HL-60 (cell line): ENCODE measurements around the gene SCUBE2.

Experiments
- DNase-seq, 2 experiments: peaks; one replicate each; pipeline ENCODE4 v3.0.0-alpha.2; 2010 to 2020; ENCODE audit warnings: low read depth in 1 of 2, low spot score in 1 of 2
- H3K27ac ChIP-seq: fragments of 250-450 bp; sonication (Bioruptor Pico); replicated peaks from 2 replicates; pipeline ENCODE4 v1.5.1; 2020; ENCODE audit warnings: mild to moderate bottlenecking, moderate library complexity
- H3K27me3 ChIP-seq: fragments of 250-450 bp; sonication (Bioruptor Pico); 2 replicates; pipeline ENCODE4 v1.5.1; 2021; ENCODE audit warnings: mild to moderate bottlenecking, moderate library complexity; ENCODE audit not compliant: insufficient read depth, poor library complexity, severe bottlenecking
- H3K4me3 ChIP-seq: replicated peaks from 2 replicates; pipeline ENCODE4 v1.5.1; 2011; ENCODE audit warnings: mild to moderate bottlenecking, control low read depth, low read length; ENCODE audit not compliant: insufficient read depth
- GABPA ChIP-seq: IDR thresholded peaks from 2 replicates; pipeline ENCODE4 v1.6.1; 2012; ENCODE audit warnings: low read depth
- POLR2AphosphoS5 ChIP-seq: IDR thresholded peaks from 2 replicates; pipeline ENCODE4 v1.6.1; 2012; ENCODE audit warnings: low read depth
- SPI1 ChIP-seq: IDR thresholded peaks from 2 replicates; pipeline ENCODE4 v1.6.1; 2012; ENCODE audit warnings: low read depth, mild to moderate bottlenecking, borderline replicate concordance
- TF ChIP-seq, protein P1 (sequence below): IDR thresholded peaks from 2 replicates; pipeline ENCODE4 v1.6.1; 2012; ENCODE audit warnings: low read depth; ENCODE audit not compliant: insufficient replicate concordance
- TF ChIP-seq, protein P2 (sequence below): IDR thresholded peaks from one replicate; pipeline ENCODE4 v1.5.1; 2011; ENCODE audit warnings: low read length, control low read depth, inconsistent platforms; ENCODE audit not compliant: insufficient read depth

SCUBE2 gene

DNA sequence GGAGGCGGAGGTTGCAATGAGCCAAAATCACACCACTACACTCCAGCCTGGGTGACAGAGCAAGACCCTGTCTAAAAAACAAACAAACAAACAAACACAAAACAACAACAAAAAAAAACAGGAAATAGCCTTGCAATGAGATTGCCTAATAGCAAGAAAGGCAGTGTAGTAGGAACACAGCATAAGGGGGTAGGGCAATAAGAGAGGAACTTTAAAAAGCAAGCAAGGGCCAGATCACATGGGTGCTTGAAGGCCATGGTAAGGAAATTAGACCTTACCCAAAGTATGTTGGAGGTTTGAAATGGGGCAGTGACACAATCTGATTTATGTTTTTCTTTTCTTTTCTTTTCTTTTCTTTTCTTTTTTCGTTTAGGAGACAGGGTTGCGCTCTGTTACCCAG, 52.9 kb downstream of the SCUBE2 start:
- DNase-seq = no peak
- TF ChIP-seq, protein P1, sequence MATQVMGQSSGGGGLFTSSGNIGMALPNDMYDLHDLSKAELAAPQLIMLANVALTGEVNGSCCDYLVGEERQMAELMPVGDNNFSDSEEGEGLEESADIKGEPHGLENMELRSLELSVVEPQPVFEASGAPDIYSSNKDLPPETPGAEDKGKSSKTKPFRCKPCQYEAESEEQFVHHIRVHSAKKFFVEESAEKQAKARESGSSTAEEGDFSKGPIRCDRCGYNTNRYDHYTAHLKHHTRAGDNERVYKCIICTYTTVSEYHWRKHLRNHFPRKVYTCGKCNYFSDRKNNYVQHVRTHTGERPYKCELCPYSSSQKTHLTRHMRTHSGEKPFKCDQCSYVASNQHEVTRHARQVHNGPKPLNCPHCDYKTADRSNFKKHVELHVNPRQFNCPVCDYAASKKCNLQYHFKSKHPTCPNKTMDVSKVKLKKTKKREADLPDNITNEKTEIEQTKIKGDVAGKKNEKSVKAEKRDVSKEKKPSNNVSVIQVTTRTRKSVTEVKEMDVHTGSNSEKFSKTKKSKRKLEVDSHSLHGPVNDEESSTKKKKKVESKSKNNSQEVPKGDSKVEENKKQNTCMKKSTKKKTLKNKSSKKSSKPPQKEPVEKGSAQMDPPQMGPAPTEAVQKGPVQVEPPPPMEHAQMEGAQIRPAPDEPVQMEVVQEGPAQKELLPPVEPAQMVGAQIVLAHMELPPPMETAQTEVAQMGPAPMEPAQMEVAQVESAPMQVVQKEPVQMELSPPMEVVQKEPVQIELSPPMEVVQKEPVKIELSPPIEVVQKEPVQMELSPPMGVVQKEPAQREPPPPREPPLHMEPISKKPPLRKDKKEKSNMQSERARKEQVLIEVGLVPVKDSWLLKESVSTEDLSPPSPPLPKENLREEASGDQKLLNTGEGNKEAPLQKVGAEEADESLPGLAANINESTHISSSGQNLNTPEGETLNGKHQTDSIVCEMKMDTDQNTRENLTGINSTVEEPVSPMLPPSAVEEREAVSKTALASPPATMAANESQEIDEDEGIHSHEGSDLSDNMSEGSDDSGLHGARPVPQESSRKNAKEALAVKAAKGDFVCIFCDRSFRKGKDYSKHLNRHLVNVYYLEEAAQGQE = no peak
- TF ChIP-seq SPI1 (no peak), GABPA (no peak), POLR2AphosphoS5 (no peak)
- TF ChIP-seq, protein P2, sequence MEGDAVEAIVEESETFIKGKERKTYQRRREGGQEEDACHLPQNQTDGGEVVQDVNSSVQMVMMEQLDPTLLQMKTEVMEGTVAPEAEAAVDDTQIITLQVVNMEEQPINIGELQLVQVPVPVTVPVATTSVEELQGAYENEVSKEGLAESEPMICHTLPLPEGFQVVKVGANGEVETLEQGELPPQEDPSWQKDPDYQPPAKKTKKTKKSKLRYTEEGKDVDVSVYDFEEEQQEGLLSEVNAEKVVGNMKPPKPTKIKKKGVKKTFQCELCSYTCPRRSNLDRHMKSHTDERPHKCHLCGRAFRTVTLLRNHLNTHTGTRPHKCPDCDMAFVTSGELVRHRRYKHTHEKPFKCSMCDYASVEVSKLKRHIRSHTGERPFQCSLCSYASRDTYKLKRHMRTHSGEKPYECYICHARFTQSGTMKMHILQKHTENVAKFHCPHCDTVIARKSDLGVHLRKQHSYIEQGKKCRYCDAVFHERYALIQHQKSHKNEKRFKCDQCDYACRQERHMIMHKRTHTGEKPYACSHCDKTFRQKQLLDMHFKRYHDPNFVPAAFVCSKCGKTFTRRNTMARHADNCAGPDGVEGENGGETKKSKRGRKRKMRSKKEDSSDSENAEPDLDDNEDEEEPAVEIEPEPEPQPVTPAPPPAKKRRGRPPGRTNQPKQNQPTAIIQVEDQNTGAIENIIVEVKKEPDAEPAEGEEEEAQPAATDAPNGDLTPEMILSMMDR = no peak
- Histone ChIP-seq H3K4me3 (no peak overlapping the region), H3K27ac (no peak overlapping the region), H3K27me3 (no peaks in the 10 kb centered on the region)

DNA sequence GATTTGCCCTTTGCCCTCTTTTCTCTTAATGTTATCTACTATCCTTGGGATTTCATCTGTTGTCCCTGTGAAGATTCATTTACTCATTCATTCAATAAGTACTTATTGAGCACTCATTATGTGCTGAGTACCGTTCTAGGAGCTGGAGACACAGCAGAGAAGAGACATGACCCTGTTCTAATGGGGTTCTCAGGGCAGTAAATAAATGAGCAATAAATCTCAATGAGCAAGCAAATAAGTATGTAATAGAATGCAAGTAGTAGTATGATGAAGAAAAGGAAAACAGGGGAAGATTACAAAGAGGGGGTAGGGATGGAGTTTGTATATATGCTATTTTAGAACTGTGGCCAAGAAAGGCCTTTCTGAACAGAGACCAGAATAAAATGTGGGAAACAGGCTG, 53.4 kb downstream of the SCUBE2 start:
- TF ChIP-seq, protein P1 = no peak
- TF ChIP-seq GABPA (no peak), SPI1 (no peak), POLR2AphosphoS5 (no peak)
- TF ChIP-seq, protein P2 = no peak
- no peak overlapping the region for H3K27ac ChIP-seq

DNA sequence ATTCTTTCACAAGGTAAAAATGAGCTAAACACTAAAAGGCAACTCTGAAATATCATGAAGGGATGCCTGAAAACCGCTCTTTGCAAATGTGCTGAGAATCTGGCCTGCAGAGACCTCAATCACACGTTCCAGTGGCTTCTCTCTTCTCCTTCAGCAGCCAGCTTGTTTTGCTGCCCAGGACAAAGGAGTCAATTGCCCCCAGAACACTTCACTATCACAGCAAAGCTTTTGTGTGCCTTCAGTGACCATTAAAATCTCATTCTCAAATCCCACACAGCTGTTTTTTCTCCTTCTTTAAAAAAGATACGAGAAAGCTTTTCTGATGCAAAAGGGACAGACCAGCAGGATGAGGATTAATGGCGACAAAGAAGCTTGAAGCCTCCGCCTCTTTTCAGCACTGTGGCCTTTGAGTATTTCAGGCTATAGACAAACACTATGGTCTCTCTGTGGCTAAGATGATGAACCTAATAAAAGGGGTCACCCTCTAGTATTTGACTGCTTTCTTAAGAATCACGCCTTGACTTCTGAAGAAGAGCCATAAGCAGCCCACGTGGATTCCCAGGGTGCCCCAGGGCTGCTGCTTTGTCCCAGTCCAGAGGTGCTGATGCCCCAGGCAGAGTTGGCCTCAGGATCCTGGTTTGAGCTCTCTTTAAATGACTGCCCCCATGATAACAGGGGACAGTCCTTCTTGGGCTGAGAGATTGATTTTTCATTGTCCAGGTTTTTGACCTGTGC, 54.2 kb downstream of the SCUBE2 start:
- H3K27me3 ChIP-seq = no peaks in the 10 kb centered on the region
- no peak for DNase-seq
- H3K27ac ChIP-seq = no peak overlapping the region
- TF ChIP-seq, protein P1 = no peak
- TF ChIP-seq, protein P2 = no peak
- H3K4me3 ChIP-seq = no peak overlapping the region

More for the DNA sequence above, 53.4 kb downstream of the SCUBE2 start:
- H3K4me3 ChIP-seq = no peak overlapping the region
- DNase-seq = no peak
- no peaks in the 10 kb centered on the region for H3K27me3 ChIP-seq
